B cell (primary cell): Measurements from ENCODE around the gene CHRM2. TPM values are rescaled to one million over a fixed set of nuclear protein-coding genes. Genes with fewer than 3 reads are reported as not detected.
"Not testable (repeated sequence)": the region's sequence is repeated elsewhere in the genome, so short reads cannot be mapped to it uniquely, and the experiment has no call there.

ENCODE experiments used
- ATAC-seq: fragments of 200-7000 bp; cut with Tn5 transposase; one replicate; pipeline ENCODE4 v1.10.0; 2021; ENCODE audit warnings: low read depth, mild to moderate bottlenecking, moderate number of reproducible peaks, moderate library complexity
- CTCF ChIA-PET: fragments of 350-600 bp; sonication (Branson Sonifier 250); formaldehyde crosslinking; loops from one replicate; lab custom pipeline; 2021; ENCODE audit warnings: antibody characterized with exemption, inconsistent platforms; lab: Charles Lee
- POLR2A ChIA-PET: fragments of 350-600 bp; sonication (Branson Sonifier 250); formaldehyde crosslinking; loops from one replicate; lab custom pipeline; 2021; ENCODE audit warnings: antibody characterized with exemption; lab: Charles Lee
- DNase-seq: peaks from one replicate; pipeline ENCODE4 v3.0.0; 2013
- H2AFZ ChIP-seq: 2 replicates; pipeline ENCODE4 v1.6.1; 2012; ENCODE audit warnings: mild to moderate bottlenecking, low read depth, low read length; ENCODE audit not compliant: insufficient read depth, poor library complexity, severe bottlenecking
- H3K27ac ChIP-seq, 2 donors: 1 replicate in 1 of 2; 2 replicates in 1 of 2; pipeline ENCODE4 v1.5.1; 2012 to 2013; ENCODE audit warnings: low read length in 2 of 2, mild to moderate bottlenecking in 2 of 2, moderate library complexity in 1 of 2
- H3K27me3 ChIP-seq, 4 experiments: fragments of 200-600 bp in 1 of 4; sonication (generic) in 1 of 4; replicated peaks in 1 of 4; 1 replicate in 2 of 4; 2 replicates in 2 of 4; pipeline versions ENCODE4 v1.6.1 to v1.7.0; 2013 to 2016; ENCODE audit warnings: low read length in 3 of 4, mild to moderate bottlenecking in 2 of 4, mixed read lengths in 1 of 4, moderate library complexity in 1 of 4; ENCODE audit not compliant: insufficient read depth in 4 of 4, control insufficient read depth in 3 of 4; ENCODE audit errors: control extremely low read depth in 1 of 4
- H3K36me3 ChIP-seq, 2 experiments: replicated peaks in 1 of 2; 1 replicate in 1 of 2; 2 replicates in 1 of 2; pipeline versions ENCODE4 v1.6.1 to v1.7.1; 2013; ENCODE audit warnings: low read length in 1 of 2; ENCODE audit not compliant: insufficient read depth in 2 of 2, control insufficient read depth in 1 of 2; ENCODE audit errors: control extremely low read depth in 1 of 2, extremely low read depth in 1 of 2
- H3K4me1 ChIP-seq, 2 donors: fragments of 200-600 bp in 1 of 2; sonication (generic) in 1 of 2; 1 replicate in 1 of 2; 2 replicates in 1 of 2; pipeline versions ENCODE4 v1.5.1 to v1.6.1; 2013 to 2017; ENCODE audit warnings: low read length in 2 of 2; ENCODE audit not compliant: control insufficient read depth in 2 of 2, insufficient read depth in 2 of 2
- H3K4me2 ChIP-seq: replicated peaks from 2 replicates; pipeline ENCODE3; 2012; ENCODE audit warnings: mild to moderate bottlenecking, low read depth, low read length; ENCODE audit not compliant: poor library complexity, severe bottlenecking
- H3K4me3 ChIP-seq, 5 experiments: fragments of 200-600 bp in 1 of 5; sonication (generic) in 1 of 5; 1 replicate in 3 of 5; 2 replicates in 2 of 5; pipeline versions ENCODE4 v1.5.1 to v1.7.0; 2011 to 2016; ENCODE audit warnings: low read length in 4 of 5, mild to moderate bottlenecking in 4 of 5, low read depth in 2 of 5, control low read depth in 1 of 5, moderate library complexity in 1 of 5; ENCODE audit not compliant: insufficient read depth in 1 of 5; ENCODE audit errors: control extremely low read depth in 1 of 5, extremely low read depth in 1 of 5
- H3K79me2 ChIP-seq: fragments of 200-600 bp; sonication (generic); one replicate; pipeline ENCODE4 v1.6.0; 2016; ENCODE audit warnings: low read length; ENCODE audit not compliant: control insufficient read depth, insufficient read depth
- H3K9ac ChIP-seq: fragments of 200-600 bp; sonication (generic); 2 replicates; pipeline ENCODE4 v1.6.1; 2017; ENCODE audit warnings: mild to moderate bottlenecking, low read length, moderate library complexity
- H3K9me3 ChIP-seq, 3 donors: one replicate each; pipeline versions ENCODE4 v1.6.1 to v1.7.1; 2013; ENCODE audit warnings: low read length in 2 of 3; ENCODE audit not compliant: control insufficient read depth in 2 of 3, insufficient read depth in 1 of 3; ENCODE audit errors: control extremely low read depth in 1 of 3
- H4K20me1 ChIP-seq: 2 replicates; pipeline ENCODE4 v1.6.0; 2012; ENCODE audit warnings: mild to moderate bottlenecking, low read length; ENCODE audit not compliant: insufficient read depth, control insufficient read depth, poor library complexity, severe bottlenecking
- H3K27ac Mint-ChIP-seq: one replicate; pipeline ENCODE4 v1.8.0; 2021; ENCODE audit warnings: mixed read lengths
- H3K27me3 Mint-ChIP-seq: one replicate; pipeline ENCODE4 v1.8.0; 2021; ENCODE audit warnings: mixed read lengths
- H3K4me1 Mint-ChIP-seq: one replicate; pipeline ENCODE4 v1.8.0; 2021; ENCODE audit warnings: mixed read lengths
- H3K4me3 Mint-ChIP-seq: one replicate; pipeline ENCODE4 v1.8.0; 2021; ENCODE audit warnings: mixed read lengths
- H3K9me3 Mint-ChIP-seq: one replicate; pipeline ENCODE4 v1.8.0; 2022; ENCODE audit warnings: mixed read lengths; ENCODE audit not compliant: insufficient read depth
- CTCF ChIP-seq: fragments of 200-600 bp; IDR thresholded peaks from one replicate; pipeline ENCODE4 v1.8.0; 2022; ENCODE audit warnings: antibody characterized with exemption, mild to moderate bottlenecking
- EZH2 ChIP-seq: IDR thresholded peaks from 2 replicates; pipeline ENCODE4 v1.6.1; 2012; ENCODE audit warnings: borderline replicate concordance, low read depth, mild to moderate bottlenecking, moderate library complexity, low read length; ENCODE audit not compliant: insufficient read depth, poor library complexity, severe bottlenecking
- WGBS: methylation state at CpG from one replicate; pipeline ENCODE4 v1.1.5; 2013; ENCODE audit warnings: missing lambda C conversion rate; ENCODE audit not compliant: insufficient coverage; 5-methylcytosine and 5-hydroxymethylcytosine counted together
- intact Hi-C: fragments of 100-400 bp; cut with micrococcal nuclease; formaldehyde crosslinking; loops from one replicate; pipeline ENCODE4 v1.10.0; 2022
- polyA minus RNA-seq: library from RNA; depleted of rRNA, polyadenylated mRNA; stranded (reverse); fragments of >200 nt; gene quantifications from 2 replicates; pipeline ENCODE4 v1.2.3, GENCODE V29; 2012
- polyA plus RNA-seq: library from polyadenylated mRNA; depleted of rRNA; stranded (reverse); fragments of >200 nt; gene quantifications from 2 replicates; pipeline ENCODE4 v1.2.3, GENCODE V29; 2012
- total RNA-seq, 2 donors: library from RNA; stranded (reverse); fragments of 120-200 nt in 1 of 2; gene quantifications; 1 replicate in 1 of 2; 2 replicates in 1 of 2; pipeline versions ENCODE4 v1.2.3 to v1.2.4, GENCODE V29; 2013 to 2022

CHRM2 gene
- total RNA-seq (not detected in 2 replicates), polyA plus RNA-seq (not detected in 2 replicates), polyA minus RNA-seq (0.21 TPM in 1 of 2 replicates, not detected in the other)
- not detected for total RNA-seq (2013)

GRCh38 chr7:136868496-136869000, at the start of gene CHRM2:
CHRM2 (plus strand) TSS chr7:136868652; CDS start chr7:137014866, 146,214 bp downstream.
- Mint-ChIP-seq H3K27ac (no peak within 1 kb of the TSS), H3K27me3 (peaks cover 25% of the 10 kb centered on the region), H3K4me1 (no peaks in the 10 kb centered on the region), H3K4me3 (no peak within 1 kb of the TSS), H3K9me3 (no peaks in the 10 kb centered on the region)
- Histone ChIP-seq H3K4me2 (no peak within 1 kb of the TSS), H3K4me1 (no peaks in the 10 kb centered on the region), H2AFZ (no peak within 1 kb of the TSS), H3K79me2 (no peaks in the 10 kb centered on the region), H3K9me3 (peaks cover 0 to 16% (median 0%) of the 10 kb centered on the region in 3 donors), H3K4me3 (no peak within 1 kb of the TSS), H3K27ac (no peak within 1 kb of the TSS), H3K27me3 (peaks cover 0 to 25% (median 8%) of the 10 kb centered on the region in 4 experiments), H3K36me3 (no peaks in the 10 kb centered on the region), H3K9ac (no peak within 1 kb of the TSS), H4K20me1 (no peaks in the 10 kb centered on the region)
- intact Hi-C loops = no loop called here
- DNase-seq (no peak), ATAC-seq (no peak)
- TF ChIP-seq CTCF = no peak
- TF ChIP-seq EZH2 = no peak
- WGBS = 10% methylated on average over 23 of the region's 23 CpGs
- CTCF ChIA-PET = no interaction called here
- POLR2A ChIA-PET = no interaction called here

- H3K27me3 Mint-ChIP-seq, H3K9me3 ChIP-seq, H3K4me3 ChIP-seq, ATAC-seq, H4K20me1 ChIP-seq, POLR2A ChIA-PET, H3K79me2 ChIP-seq, H3K4me3 Mint-ChIP-seq, H3K27ac Mint-ChIP-seq, H3K4me1 ChIP-seq, H3K36me3 ChIP-seq, DNase-seq, H2AFZ ChIP-seq, H3K9ac ChIP-seq, H3K27me3 ChIP-seq, H3K27ac ChIP-seq, H3K4me1 Mint-ChIP-seq, H3K9me3 Mint-ChIP-seq, H3K4me2 ChIP-seq, intact Hi-C loops, CTCF ChIA-PET: not testable (repeated sequence)
- no CpG with 5 or more reads among the region's 16 CpGs for WGBS
Measured at GRCh38 chr7:136831398-136831797, 37.1 kb upstream of the CHRM2 start.
